Stimulated activated CD4-positive, alpha-beta T cell treated with anti-CD3 and anti-CD28 coated beads, Interleukin-1b, Interleukin-23, amount 100 ng/mL, for 1 hour (primary cell): ENCODE measurements around the gene PCSK6.
"Not testable (repeated sequence)": the region's sequence is repeated elsewhere in the genome, so short reads cannot be mapped to it uniquely, and the experiment has no call there.

Experiments used
- DNase-seq, 2 donors: peaks; one replicate each; pipeline ENCODE4 v3.0.0-alpha.2; 2020; ENCODE audit warnings: low read depth in 2 of 2

The PCSK6 gene

GRCh38 chr15:101482526-101483371 is 6.8 kb downstream of the PCSK6 start:
- no peak for DNase-seq

- no peak for DNase-seq
Observed at GRCh38 chr15:101481917-101482525, 7.5 kb downstream of the PCSK6 start.

GRCh38 chr15:101481381-101481705 is 8.2 kb downstream of the PCSK6 start:
- DNase-seq, result no peak

GRCh38 chr15:101480613-101481380 is 8.7 kb downstream of the PCSK6 start:
- no peak for DNase-seq

GRCh38 chr15:101479851-101480612 is 9.5 kb downstream of the PCSK6 start:
- no peak for DNase-seq

- no peak for DNase-seq
Observed at GRCh38 chr15:101479342-101479845, 10.1 kb downstream of the PCSK6 start.

GRCh38 chr15:101478701-101479341 is 10.7 kb downstream of the PCSK6 start:
- DNase-seq, result no peak

- DNase-seq, result no peak
Observed at GRCh38 chr15:101477851-101478362, 11.6 kb downstream of the PCSK6 start.

- no peak for DNase-seq
Observed at GRCh38 chr15:101476756-101477155, 12.8 kb downstream of the PCSK6 start.

- no peak for DNase-seq
Observed at GRCh38 chr15:101474983-101475382, 14.5 kb downstream of the PCSK6 start.

GRCh38 chr15:101474233-101474632 is 15.3 kb downstream of the PCSK6 start:
- DNase-seq, result no peak

- DNase-seq, result no peak
Observed at GRCh38 chr15:101472033-101472432, 17.5 kb downstream of the PCSK6 start.

GRCh38 chr15:101470548-101471239 is 18.8 kb downstream of the PCSK6 start:
- DNase-seq, result no peak

GRCh38 chr15:101469520-101470288 is 19.8 kb downstream of the PCSK6 start:
- DNase-seq, result no peak

GRCh38 chr15:101466188-101466587 is 23.3 kb downstream of the PCSK6 start:
- DNase-seq, result no peak

GRCh38 chr15:101464999-101465669 is 24.4 kb downstream of the PCSK6 start:
- DNase-seq, result no peak

GRCh38 chr15:101464256-101464998 is 25.1 kb downstream of the PCSK6 start:
- DNase-seq, result no peak

GRCh38 chr15:101463696-101464095 is 25.8 kb downstream of the PCSK6 start:
- not testable (repeated sequence) for DNase-seq
